ENCODE measurements around the gene PEAK3.

PEAK3 gene

GRCh38 chr19:2249010-2249866 lies 32.7 kb downstream of the PEAK3 start, which contains the start of gene AMH:
Gene AMH (plus strand): TSS chr19:2249323. CDS start chr19:2249333, 10 bp downstream.
- in situ Hi-C loops (cut with MboI; ENCODE audit: low sequenced_read_pairs, unreplicated experiment), result no loop called here
- no peak for TF ChIP-seq CTCF (IDR thresholded peaks at IDR 0.05; ENCODE audit: borderline replicate concordance, control extremely low read depth, extremely low read depth, insufficient read depth, missing control alignments)
- DNase-seq (ENCODE audit: low spot score), result no peak

- no peak for DNase-seq (ENCODE audit: low spot score)
- TF ChIP-seq CTCF (IDR thresholded peaks at IDR 0.05; ENCODE audit: borderline replicate concordance, control extremely low read depth, extremely low read depth, insufficient read depth, missing control alignments), result no peak
- in situ Hi-C loops (cut with MboI; ENCODE audit: low sequenced_read_pairs, unreplicated experiment), result no loop called here
Measured at GRCh38 chr19:2248136-2249009, 33.6 kb downstream of the PEAK3 start.

- in situ Hi-C loops (cut with MboI; ENCODE audit: low sequenced_read_pairs, unreplicated experiment), result no loop called here
- TF ChIP-seq CTCF (IDR thresholded peaks at IDR 0.05; ENCODE audit: borderline replicate concordance, control extremely low read depth, extremely low read depth, insufficient read depth, missing control alignments), result no peak
- no peak for DNase-seq (ENCODE audit: low spot score)
Measured at GRCh38 chr19:2247433-2248101, 34.4 kb downstream of the PEAK3 start.

- in situ Hi-C loops (cut with MboI; ENCODE audit: low sequenced_read_pairs, unreplicated experiment), result no loop called here
- TF ChIP-seq CTCF (IDR thresholded peaks at IDR 0.05; ENCODE audit: borderline replicate concordance, control extremely low read depth, extremely low read depth, insufficient read depth, missing control alignments), result no peak
- DNase-seq (ENCODE audit: low spot score), result no peak
Measured at GRCh38 chr19:2246801-2247361, 35.1 kb downstream of the PEAK3 start.

GRCh38 chr19:2246014-2246620 lies 35.9 kb downstream of the PEAK3 start:
- TF ChIP-seq CTCF (IDR thresholded peaks at IDR 0.05; ENCODE audit: borderline replicate concordance, control extremely low read depth, extremely low read depth, insufficient read depth, missing control alignments), result no peak

More at GRCh38 chr19:2246014-2246620, 35.9 kb downstream of the PEAK3 start:
- in situ Hi-C loops (cut with MboI; ENCODE audit: low sequenced_read_pairs, unreplicated experiment), result no loop called here
- no peak for DNase-seq (ENCODE audit: low spot score)

Data from GM13976 (cell line).